GM18861 (cell line): Measurements from ENCODE around the gene LDLR.
"Not testable (repeated sequence)": the region's sequence is repeated elsewhere in the genome, so short reads cannot be mapped to it uniquely, and the experiment has no call there.

Experiments used
- ATAC-seq: cut with Tn5 transposase; IDR thresholded peaks from one replicate; pipeline ENCODE4 v1.9.1; 2021; ENCODE audit not compliant: unreplicated experiment

Gene LDLR

GRCh38 chr19:11169896-11170678 lies 80.8 kb downstream of the LDLR start:
- ATAC-seq, result no peak

DNA sequence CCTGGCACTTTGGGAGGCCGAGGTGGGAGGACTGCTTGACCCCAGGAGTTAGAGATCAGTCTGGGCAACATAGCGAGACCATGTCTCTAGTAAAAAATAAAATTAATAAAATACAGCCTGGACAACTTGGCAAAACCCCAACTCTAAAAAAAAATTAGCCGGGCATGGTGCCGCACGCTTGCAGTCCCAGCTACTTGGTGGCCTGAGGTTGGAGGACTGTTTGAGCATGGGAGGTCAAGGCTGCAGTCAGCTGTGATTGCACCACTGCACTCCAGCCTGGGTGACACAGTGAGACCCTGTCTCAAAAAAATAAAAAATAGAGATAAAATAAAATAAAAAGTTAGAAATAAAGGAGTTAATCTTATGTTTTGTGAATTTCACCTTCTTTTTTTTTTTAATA lies 81.9 kb downstream of the LDLR start:
- ATAC-seq, result no peak

DNA sequence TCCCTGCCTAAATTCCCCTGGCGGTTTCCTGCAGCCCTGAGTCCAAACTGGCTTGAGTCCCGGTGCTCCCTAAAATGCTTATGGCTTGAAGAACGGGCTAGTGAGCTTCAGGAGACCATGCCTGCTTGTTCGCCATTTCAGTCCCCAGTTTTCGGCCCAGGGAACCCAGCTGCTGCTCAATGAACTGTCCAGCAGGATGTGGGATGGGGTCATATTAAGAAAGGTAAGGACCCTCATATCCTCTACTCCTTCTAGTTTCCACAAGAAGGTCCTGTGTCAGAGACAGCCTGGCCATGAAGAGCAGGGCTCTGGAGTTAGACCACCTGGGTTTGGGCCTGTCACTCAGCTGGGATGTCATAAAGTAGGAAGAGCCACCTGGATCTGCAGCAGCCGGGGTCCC lies 83.3 kb downstream of the LDLR start:
- ATAC-seq, result no peak

DNA sequence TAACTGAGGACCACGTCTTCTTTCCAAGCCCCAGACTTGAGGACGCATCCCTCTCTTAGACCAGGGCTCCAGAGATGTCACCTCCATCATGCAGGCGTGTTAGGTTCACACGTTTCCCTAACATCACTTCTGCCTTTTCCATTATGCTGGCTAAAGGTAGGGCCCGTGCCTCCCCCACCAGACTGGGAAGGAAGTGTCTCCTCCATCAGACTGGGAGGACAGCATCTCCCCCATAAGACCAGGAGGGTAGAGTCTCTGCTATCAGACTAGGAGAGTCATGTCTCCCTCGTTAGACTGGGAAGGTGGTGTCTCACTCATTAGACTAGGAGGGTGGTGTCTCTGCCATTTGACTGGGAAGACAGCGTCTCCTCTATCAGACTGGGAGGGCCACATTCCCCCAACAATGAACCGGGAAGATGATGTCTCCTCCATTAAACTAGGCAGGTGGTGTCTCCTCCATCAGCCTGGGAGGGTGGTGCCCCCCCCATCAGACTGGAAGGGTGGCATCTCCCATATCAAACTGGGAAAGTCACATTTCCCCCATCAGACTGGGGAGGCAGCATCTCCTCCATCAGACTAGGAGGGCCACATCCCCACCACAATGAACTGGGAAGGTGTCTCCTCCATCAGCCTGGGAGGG lies 84.4 kb downstream of the LDLR start:
- ATAC-seq, result no peak

- no peak for ATAC-seq
Observed at GRCh38 chr19:11174336-11174735, 85.1 kb downstream of the LDLR start.

DNA sequence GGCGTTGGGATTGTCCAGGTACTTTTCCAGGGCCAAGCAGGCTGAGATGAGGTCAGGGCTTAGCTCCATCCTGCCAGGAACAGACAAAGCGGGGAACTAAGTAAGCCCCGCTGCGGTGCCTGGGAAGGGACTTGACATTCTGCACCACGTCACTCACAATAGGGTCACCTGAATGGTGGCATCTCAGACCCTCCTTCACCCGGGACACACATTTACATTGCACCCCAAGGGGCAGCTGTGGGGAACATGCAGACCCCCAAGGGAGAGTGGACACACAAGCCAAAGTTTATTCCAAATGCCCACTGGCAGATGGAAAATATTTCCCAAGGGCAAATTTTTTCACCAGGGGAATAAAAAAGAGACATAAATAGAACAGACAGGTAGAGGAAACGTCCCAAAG lies 86.7 kb downstream of the LDLR start:
- no peak for ATAC-seq

- ATAC-seq, result no peak
Observed at GRCh38 chr19:11176466-11177193, 87.4 kb downstream of the LDLR start.

DNA sequence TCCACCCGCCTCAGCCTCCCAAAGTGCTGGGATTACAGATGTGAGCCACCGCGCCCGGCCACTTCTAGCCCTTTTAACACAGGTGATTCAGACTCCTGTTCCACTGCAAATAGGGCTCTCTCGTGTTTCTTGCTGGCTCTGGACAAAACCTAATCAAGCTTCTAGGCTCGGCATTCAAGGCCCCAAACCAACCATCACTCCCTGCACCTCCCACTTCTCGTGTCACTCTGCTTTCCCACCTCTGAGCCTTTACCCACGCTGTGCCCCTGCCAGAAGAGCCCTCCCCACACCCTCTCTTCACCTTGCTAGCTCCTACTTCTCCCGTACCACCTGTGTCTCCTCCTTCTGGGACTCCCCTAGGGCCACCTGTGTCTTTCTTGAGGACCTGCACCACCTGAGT lies 88.3 kb downstream of the LDLR start:
- ATAC-seq, result no peak

- not testable (repeated sequence) for ATAC-seq
Observed at GRCh38 chr19:11179145-11179465, 89.8 kb downstream of the LDLR start.

DNA sequence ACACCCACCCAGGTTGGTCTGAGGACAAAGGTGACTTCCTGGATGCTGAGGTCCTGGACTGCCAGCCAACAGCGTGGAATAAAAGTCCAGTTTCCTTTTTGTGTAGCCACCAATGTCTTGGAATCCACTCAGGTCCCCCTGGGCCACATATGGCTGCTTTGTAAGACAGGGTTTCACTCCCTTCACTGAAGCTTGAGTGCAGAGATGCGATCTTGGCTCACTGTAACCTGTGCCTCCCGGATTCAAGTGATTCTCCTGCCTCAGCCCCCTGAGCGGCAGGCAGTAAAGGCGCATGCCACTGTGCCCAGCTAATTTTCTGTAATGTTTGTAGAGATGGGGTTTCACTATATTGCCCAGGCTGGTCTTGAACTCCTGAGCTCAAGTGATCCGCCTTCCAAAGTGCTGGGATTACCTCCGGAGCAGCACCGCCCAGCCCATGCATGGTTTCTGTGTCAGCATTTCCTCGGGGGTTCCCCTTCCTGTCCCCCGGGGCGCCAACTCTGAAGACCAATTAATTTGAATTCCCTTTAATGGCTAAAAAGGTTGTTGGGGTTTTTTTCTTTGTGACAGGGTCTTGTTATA lies 90.5 kb downstream of the LDLR start:
- no peak for ATAC-seq

DNA sequence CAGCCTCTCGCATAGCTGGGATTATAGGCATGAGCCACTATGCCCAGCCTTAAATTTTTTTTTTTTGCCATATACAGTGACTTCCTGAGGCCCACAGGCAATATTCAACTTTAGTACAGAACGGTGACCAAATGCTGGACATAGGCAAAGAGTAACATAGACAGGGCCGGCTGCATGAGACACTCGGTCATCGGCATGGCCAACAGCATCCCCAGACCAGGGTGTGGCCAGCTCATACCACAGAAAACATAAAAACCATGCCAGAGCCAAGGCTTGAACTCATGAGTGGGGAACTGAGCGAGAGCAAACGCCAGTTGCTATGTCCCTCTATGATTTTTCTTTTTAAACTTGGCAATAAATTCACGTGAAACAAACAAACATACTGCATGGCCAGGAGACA lies 91.1 kb downstream of the LDLR start:
- ATAC-seq, result no peak

DNA sequence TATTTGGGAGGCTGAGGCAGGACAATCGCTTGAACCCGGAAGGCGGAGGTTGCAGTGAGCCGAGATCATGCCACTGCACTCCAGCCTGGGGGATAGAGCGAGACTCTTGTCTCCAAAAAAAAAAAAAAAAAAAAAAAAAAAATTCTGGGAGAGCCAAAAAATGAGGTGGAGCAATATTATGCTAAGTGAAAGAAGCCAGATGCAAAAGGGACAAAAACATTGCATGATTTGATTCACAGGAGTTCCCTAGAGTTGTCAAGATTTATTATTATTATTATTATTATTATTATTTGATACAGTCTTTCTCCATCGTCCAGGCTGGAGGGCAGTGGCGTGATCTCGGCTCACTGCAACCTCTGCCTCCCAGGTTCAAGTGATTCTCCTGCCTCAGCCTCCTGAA lies 91.7 kb downstream of the LDLR start:
- not testable (repeated sequence) for ATAC-seq

GRCh38 chr19:11181488-11181887 lies 92.2 kb downstream of the LDLR start:
- no peak for ATAC-seq
